H1 (cell line): ENCODE measurements around the gene DIPK1C. TPM values are rescaled to one million over a fixed set of nuclear protein-coding genes. Genes with fewer than 3 reads are reported as not detected.

Experiments used
- CBX5 ChIP-seq: fragments of 300-800, 300-1000 bp; sonication (generic); IDR thresholded peaks from 2 replicates; pipeline ENCODE4 v1.7.1; 2016; ENCODE audit warnings: antibody characterized with exemption, low read length, low read depth
- CHD7 ChIP-seq: fragments of 300-600 bp; sonication (generic); IDR thresholded peaks from 2 replicates; pipeline ENCODE4 v1.7.1; 2012; ENCODE audit warnings: low read length, moderate library complexity, mild to moderate bottlenecking, inconsistent platforms; ENCODE audit not compliant: insufficient replicate concordance
- EZH2 ChIP-seq: fragments of 200-600 bp; sonication (generic); IDR thresholded peaks from 2 replicates; pipeline ENCODE4 v1.7.1; 2012; ENCODE audit warnings: low read depth, mild to moderate bottlenecking, moderate library complexity, low read length, inconsistent platforms; ENCODE audit not compliant: severe bottlenecking
- GTF2F1 ChIP-seq: IDR thresholded peaks from 2 replicates; pipeline ENCODE4 v1.6.1; 2012; ENCODE audit warnings: low read depth, low read length, improper control_type of control experiment, borderline replicate concordance
- JUND ChIP-seq: IDR thresholded peaks from 2 replicates; pipeline ENCODE4 v1.6.1; 2011; ENCODE audit warnings: mild to moderate bottlenecking, improper control_type of control experiment, low read length
- KDM1A ChIP-seq: fragments of 200-600, 300-600 bp; sonication (generic); IDR thresholded peaks from 2 replicates; pipeline ENCODE4 v1.7.1; 2016; ENCODE audit warnings: mild to moderate bottlenecking, low read length, borderline replicate concordance
- PHF8 ChIP-seq: fragments of 200-600 bp; sonication (generic); conservative IDR thresholded peaks from 2 replicates; pipeline ENCODE4 v1.7.1; 2012; ENCODE audit warnings: low read depth, mild to moderate bottlenecking, inconsistent platforms, low read length, moderate library complexity
- RNF2 ChIP-seq: fragments of 200-900, 300-1000 bp; sonication (generic); IDR thresholded peaks from 2 replicates; pipeline ENCODE4 v1.7.1; 2016; ENCODE audit warnings: borderline replicate concordance, low read depth, mild to moderate bottlenecking, antibody characterized with exemption, low read length; ENCODE audit not compliant: poor library complexity, severe bottlenecking; ENCODE audit errors: missing control alignments
- SUZ12 ChIP-seq: fragments of 200-600 bp; sonication (generic); IDR thresholded peaks from 2 replicates; pipeline ENCODE4 v1.6.1; 2012; ENCODE audit warnings: mild to moderate bottlenecking, inconsistent platforms, low read length, moderate library complexity, mixed read lengths
- TAF1 ChIP-seq: IDR thresholded peaks from 2 replicates; pipeline ENCODE4 v1.6.1; 2011; ENCODE audit warnings: mild to moderate bottlenecking, low read depth, low read length
- TAF7 ChIP-seq: optimal IDR thresholded peaks from 2 replicates; pipeline ENCODE3; 2011; ENCODE audit warnings: low read depth, mild to moderate bottlenecking, inconsistent platforms, low read length, moderate library complexity, borderline replicate concordance
- polyA plus RNA-seq, 7 experiments: library from polyadenylated mRNA; depleted of rRNA in 3 of 7; stranded (reverse) in 5 of 7; unstranded in 2 of 7; fragments of >200 nt in 5 of 7; fragments of 200-250 nt in 2 of 7; gene quantifications; 1 replicate in 5 of 7; 2 replicates in 1 of 7; 4 replicates in 1 of 7; pipeline versions ENCODE4 v1.2.1 to v1.2.3, GENCODE V29; 2011 to 2013; ENCODE audit warnings: missing spikeins in 2 of 7, mixed read lengths in 2 of 7
- total RNA-seq: library from RNA; stranded (reverse); fragmentation: NEBNext Ultra II Directional; extraction: Animal tissue kit (Norgen Biotek cat#: 25700); gene quantifications from 2 replicates; pipeline ENCODE4 v1.2.1, GENCODE V29; 2021

Gene DIPK1C
- total and polyA plus RNA-seq, 2 of the 8 experiments (the other 6 are each of a cell fraction or from before 2014, with no cell fraction given): 0.08 TPM; not detected in 1

GRCh38 chr18:74414953-74415515 lies 42.1 kb downstream of the DIPK1C start (continued):
- TF ChIP-seq CHD7 (no peak), GTF2F1 (no peak), RNF2 (no peak), TAF1 (no peak), EZH2 (no peak), PHF8 (no peak), KDM1A (no peak), TAF7 (no peak), JUND (no peak), CBX5 (no peak), SUZ12 (no peak)
